ENCODE results near the gene TLCD1.

Gene TLCD1

GRCh38 chr17:28712705-28713415 is 13.2 kb downstream of the TLCD1 start:
- no peak for DNase-seq (ENCODE audit: low read depth)

GRCh38 chr17:28712032-28712704 is 13.9 kb downstream of the TLCD1 start:
- no peak for DNase-seq (ENCODE audit: low read depth)

DNA sequence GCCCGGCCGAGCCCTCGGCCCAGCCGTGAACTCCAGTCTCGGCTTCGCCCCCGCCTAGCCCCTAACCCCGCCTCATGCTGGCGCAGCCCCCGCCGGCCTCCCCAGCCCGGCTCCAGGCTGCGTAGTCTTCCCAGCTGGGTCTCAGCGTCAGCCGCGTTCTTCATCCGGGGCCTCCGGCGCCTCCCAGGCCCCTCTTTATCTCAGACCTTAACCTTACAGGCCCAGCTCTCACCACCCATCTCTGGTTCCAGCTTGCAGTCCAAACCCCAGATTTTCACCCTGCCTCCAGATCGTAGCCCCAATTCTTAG is 14.4 kb downstream of the TLCD1 start, which contains the start of gene PROCA1:
Gene PROCA1, minus strand, starts transcription at position 166 of the 309 bp plus-strand sequence. CDS start 228 bp downstream, outside the sequence.
- DNase-seq (ENCODE audit: low read depth), result no peak

- peak; percentile 92 for DNase-seq (ENCODE audit: low read depth)
Observed at GRCh38 chr17:28710861-28711722, 14.9 kb downstream of the TLCD1 start.

DNA sequence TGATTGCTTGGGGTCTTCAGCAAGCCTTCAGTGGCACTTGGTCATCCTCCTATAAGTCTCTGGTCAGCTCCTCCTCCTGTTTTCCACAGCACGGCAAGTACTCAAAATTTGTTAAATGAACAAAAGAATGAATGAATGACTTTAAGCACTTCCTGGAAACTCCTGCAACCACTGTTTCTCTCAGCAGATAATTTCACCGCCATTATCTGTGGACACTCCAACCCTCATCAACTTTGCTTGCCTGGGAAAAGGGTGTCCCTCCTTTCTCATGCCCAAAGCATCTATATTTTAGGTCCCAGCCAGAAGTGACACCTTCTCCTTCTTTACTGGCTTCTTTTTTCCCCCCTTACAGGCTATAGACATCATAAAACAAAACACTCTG is 18.7 kb downstream of the TLCD1 start:
- no peak for DNase-seq (ENCODE audit: low read depth)

- no peak for DNase-seq (ENCODE audit: low read depth)
Observed at GRCh38 chr17:28706471-28707338, 19.3 kb downstream of the TLCD1 start.

DNA sequence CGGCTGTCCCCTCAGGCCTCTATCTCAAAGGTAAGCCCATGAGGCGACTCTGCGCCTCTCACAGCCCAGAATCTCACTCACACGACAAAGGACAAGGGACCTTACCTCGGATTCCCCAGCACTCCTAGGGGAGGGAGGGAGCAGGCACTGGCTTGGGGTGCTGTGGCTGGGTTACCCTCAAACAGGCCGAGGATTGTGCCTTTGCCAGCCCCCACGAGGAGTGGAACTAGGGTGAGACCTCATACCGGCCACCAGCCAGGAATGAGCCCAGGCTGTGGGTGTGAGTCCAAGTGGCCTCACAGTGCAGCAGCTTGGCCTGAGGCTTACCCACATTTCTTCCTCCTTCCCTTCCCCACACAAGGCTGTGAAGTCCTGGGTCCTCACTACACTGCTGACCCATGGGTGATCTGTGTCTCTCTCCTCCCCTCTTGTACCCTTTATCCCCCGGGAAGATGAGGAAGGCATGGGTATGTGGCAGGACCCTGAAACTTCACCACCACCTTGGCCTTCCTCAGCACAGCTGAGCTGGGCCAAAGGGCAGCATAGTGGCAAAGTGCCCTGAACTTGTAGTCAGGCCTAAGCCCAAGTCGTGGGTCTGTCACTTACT is 20.2 kb downstream of the TLCD1 start:
- DNase-seq (ENCODE audit: low read depth), result no peak

DNA sequence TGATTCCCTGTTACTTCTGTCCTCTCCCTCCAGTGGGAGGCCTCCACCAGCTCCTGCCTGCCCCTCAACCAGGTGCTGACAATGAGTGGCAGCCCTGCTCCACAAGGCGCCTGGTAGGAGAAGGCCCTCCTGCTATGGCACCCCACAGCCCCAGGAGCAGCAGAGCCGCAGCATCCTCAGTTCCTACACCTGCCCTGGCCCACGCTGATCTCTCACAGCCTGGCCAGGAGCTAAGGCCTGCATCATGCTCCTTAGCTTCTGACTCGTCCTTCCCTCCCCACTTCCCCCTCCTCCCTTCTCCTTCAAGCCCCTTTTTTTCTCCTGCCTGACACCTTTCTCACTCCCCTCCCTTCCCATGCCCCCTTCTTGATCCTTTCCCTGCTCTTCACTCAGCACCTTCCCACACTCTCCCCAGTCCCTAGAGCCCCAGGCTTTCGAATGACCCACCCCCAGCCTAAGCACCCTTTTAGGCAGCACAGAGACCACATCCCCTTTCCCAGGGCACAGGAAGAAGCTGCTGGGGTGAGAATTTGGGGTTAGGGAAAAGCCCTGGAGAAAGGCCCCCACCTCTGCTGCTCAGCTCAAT is 20.9 kb downstream of the TLCD1 start:
- no peak for DNase-seq (ENCODE audit: low read depth)

DNA sequence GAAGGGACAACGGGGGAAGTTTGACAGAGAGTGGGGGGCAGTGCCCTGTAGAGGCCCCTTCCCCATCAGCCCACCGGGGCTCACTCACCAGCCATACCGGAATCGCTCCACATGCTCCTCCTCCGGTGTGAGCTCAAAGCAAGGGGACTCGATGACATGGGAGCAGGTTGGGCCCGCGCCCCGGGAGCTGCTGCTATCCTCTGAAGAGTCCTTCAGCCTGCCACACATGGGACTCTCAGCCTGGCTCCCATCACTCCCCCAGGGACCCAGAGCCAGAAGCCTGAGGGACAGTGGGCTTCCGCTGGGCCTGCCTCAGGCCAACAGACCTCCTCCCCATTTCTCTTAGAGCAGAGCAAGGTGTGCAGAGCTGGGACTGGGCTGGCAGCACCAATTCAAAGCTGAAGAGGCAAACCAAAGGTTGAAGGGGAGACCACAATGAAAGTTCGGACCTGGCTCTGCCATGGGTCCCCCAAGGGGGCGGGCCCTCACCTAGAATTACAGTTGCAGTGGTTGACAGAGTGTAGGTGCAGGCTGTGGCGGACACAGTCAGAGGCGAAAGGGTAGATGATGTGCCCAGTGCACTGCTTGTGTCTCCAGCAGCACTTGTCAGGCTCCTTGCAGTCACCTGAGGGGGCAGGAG is 21.7 kb downstream of the TLCD1 start:
- no peak for DNase-seq (ENCODE audit: low read depth)

DNA sequence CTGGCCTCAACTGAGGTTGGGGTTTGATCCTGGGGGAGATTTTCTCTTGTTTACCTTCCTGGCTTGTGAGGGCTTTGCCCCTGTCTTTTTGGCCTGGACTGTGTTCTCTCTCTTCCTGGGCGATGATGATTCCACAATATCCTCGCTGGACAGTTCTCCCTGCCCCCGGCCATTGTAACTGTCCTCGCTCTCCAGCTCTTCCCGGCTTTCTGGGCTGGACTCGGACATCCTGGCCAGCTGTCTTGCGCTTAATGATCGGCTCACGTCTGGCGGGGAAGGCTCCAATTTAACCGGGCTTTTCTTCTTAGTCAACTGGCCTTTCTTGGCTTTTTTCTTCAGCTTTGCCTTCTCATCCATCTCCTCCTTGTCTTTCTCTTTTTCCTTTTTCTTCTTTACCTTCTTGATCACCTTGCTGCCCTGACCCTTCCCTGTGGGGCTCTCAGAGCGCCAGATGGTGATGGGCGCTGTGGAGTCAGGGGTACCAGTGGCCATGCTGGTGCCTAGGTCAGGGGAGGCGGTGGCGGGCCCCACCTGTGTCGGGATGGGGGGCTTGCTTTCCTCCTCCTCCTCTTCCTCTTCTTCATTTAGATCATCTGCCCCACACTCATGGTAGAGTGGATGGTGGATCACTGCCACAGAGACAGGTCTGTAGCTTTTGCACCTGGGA is 22.3 kb downstream of the TLCD1 start:
- DNase-seq (ENCODE audit: low read depth), result no peak

GRCh38 chr17:28702752-28703150 is 23.3 kb downstream of the TLCD1 start:
- DNase-seq (ENCODE audit: low read depth), result no peak

- DNase-seq (ENCODE audit: low read depth), result no peak
Observed at GRCh38 chr17:28702026-28702751, 23.8 kb downstream of the TLCD1 start.

DNA sequence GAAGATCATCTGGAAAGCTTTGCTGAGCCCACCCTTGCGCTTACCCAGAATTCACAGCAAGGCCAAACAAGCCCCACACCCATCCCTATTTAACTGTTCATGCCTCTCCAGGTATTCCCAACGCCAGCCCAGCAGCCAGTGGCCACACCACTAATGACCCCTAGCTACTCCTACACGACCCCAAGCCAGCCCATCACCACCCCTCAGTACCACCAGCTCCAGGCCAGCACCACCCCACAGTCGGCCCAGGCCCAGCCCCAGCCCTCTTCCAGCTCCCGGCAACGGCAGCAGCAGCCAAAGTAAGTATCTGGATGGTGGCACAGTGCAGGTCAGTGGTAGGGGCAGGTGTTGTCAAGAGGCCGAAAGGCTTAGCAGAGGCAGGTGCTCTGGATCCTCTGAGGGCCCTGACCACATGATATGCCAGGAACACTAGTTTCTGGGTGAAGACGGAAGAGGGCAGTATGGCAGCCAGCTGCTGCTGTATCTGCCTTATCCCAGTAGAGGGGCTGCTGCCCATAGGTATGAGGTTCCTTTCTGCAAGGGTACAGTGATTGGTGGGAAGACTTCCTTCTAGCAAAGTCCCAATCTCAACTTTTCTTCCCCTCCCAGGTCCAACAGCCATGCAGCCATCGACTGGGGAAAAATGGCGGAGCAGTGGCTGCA is 25.1 kb downstream of the TLCD1 start:
- no peak for DNase-seq (ENCODE audit: low read depth)

DNA sequence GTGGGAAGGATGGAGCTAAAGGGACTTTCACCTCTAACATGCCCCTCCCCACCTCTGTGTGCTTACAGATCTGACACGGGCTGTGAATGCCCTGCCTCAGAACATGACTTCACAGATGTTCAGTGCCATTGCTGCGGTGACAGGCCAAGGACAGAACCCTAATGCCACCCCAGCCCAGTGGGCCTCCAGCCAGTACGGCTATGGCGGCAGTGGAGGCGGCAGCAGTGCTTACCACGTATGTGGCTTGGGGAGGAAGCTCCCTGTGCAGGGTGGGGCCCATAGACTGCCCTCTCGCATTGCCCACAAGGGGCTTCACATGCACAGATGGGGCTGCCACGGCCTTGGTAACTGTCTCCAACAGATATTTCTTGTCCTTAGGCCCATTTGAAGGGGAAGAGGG is 25.8 kb downstream of the TLCD1 start:
- no peak for DNase-seq (ENCODE audit: low read depth)

DNA sequence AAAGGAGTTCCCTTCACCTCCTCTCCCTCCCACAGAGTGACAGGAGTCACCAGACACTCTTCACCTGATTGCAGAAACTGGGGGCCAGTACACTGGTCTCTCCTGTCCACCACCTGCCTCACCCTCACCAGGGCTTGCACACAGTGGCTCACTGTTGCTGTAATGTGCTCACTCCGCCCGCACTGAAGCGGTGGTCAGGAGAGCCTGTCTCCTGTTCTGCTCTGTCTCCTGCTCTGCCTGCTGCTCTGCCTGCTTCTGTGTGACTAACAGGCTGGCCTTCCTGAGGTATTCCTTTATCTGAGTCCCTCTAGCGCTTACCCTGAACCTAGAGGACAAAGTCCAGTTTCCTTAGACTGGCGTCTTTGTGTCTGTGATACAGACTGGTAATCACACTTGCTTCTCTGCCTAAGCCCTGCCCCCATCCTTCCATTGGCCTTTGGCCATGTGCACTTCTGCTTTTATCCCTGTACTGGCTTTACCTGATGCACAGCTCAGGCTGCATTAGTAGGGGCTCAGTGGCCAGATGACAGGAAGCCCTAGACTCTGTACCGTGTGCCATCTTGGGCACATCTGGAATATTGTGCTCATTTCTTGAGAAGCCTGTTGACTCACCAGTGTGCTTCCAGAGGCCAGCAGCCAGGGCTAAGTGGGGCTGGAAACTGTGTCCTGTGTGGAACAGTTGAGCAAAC is 27.6 kb downstream of the TLCD1 start:
- no peak for DNase-seq (ENCODE audit: low read depth)

GRCh38 chr17:28693869-28694268 is 32.2 kb downstream of the TLCD1 start:
- DNase-seq (ENCODE audit: low read depth), result no peak

GRCh38 chr17:28689011-28689410 is 37.0 kb downstream of the TLCD1 start:
- DNase-seq (ENCODE audit: low read depth), result no peak

GRCh38 chr17:28688481-28688880 is 37.6 kb downstream of the TLCD1 start:
- no peak for DNase-seq (ENCODE audit: low read depth)

Data from activated T-cell treated with anti-CD3 and anti-CD28 coated beads for 24 hours (primary cell).